Measurements from ENCODE around the gene CBFB. TPM values are rescaled to one million over a fixed set of nuclear protein-coding genes. Genes with fewer than 3 reads are reported as not detected.

CBFB gene
- total and polyA plus RNA-seq, 2 experiments from 2014 or later = 47.4 to 59.0 TPM

- no peaks in the 10 kb centered on the region for H4K20me1 ChIP-seq (ENCODE audit: insufficient read depth, poor library complexity, severe bottlenecking)
- H3K9me2 ChIP-seq (replicated peaks; ENCODE audit: insufficient read depth) = no peaks in the 10 kb centered on the region
- no peaks in the 10 kb centered on the region for H3K9me3 ChIP-seq (ENCODE audit: low read depth)
- no peak overlapping the region for H3K4me2 ChIP-seq
- H3K27me3 ChIP-seq = no peaks in the 10 kb centered on the region
- 94% methylated on average over 7 of the region's 7 CpGs for WGBS (ENCODE audit: low lambda C conversion rate, missing lambda C conversion rate)
- H3K36me3 ChIP-seq (replicated peaks; ENCODE audit: insufficient read depth, low read depth) = no peaks in the 10 kb centered on the region
- H3K27ac ChIP-seq = no peak overlapping the region
- no peak overlapping the region for H2AFZ ChIP-seq
- H3K4me3 ChIP-seq = no peak overlapping the region
- H3K79me2 ChIP-seq = peaks cover 4% of the 10 kb centered on the region
- peaks cover 10% of the 10 kb centered on the region for H3K4me1 ChIP-seq (ENCODE audit: insufficient read depth)
- no peak for DNase-seq (ENCODE audit: low spot score)
- TF ChIP-seq EZH2 (IDR thresholded peaks at IDR 0.05; ENCODE audit: borderline replicate concordance) (no peak), EZH2phosphoT487 (IDR thresholded peaks at IDR 0.05; ENCODE audit: low read depth, severe bottlenecking, unreplicated experiment) (no peak), CTCF (IDR thresholded peaks at IDR 0.05; ENCODE audit: poor library complexity) (no peak)
Observed at GRCh38 chr16:67146523-67147357, 117.8 kb downstream of the CBFB start.

GRCh38 chr16:67147437-67148140 lies 118.6 kb downstream of the CBFB start:
- Histone ChIP-seq H4K20me1 (ENCODE audit: insufficient read depth, poor library complexity, severe bottlenecking) (no peaks in the 10 kb centered on the region), H3K79me2 (peaks cover 4% of the 10 kb centered on the region), H3K36me3 (replicated peaks; ENCODE audit: insufficient read depth, low read depth) (no peaks in the 10 kb centered on the region), H2AFZ (no peak overlapping the region), H3K9me2 (replicated peaks; ENCODE audit: insufficient read depth) (no peaks in the 10 kb centered on the region), H3K27me3 (no peaks in the 10 kb centered on the region), H3K4me1 (ENCODE audit: insufficient read depth) (peaks cover 10% of the 10 kb centered on the region), H3K4me3 (no peak overlapping the region), H3K27ac (no peak overlapping the region), H3K9me3 (ENCODE audit: low read depth) (no peaks in the 10 kb centered on the region), H3K4me2 (no peak overlapping the region)
- TF ChIP-seq EZH2 (IDR thresholded peaks at IDR 0.05; ENCODE audit: borderline replicate concordance) = no peak
- TF ChIP-seq EZH2phosphoT487 (IDR thresholded peaks at IDR 0.05; ENCODE audit: low read depth, severe bottlenecking, unreplicated experiment) = no peak
- no peak for TF ChIP-seq CTCF (IDR thresholded peaks at IDR 0.05; ENCODE audit: poor library complexity)
- no peak for DNase-seq (ENCODE audit: low spot score)
- WGBS (ENCODE audit: low lambda C conversion rate, missing lambda C conversion rate) = 98% methylated on average over 4 of the region's 4 CpGs

DNA sequence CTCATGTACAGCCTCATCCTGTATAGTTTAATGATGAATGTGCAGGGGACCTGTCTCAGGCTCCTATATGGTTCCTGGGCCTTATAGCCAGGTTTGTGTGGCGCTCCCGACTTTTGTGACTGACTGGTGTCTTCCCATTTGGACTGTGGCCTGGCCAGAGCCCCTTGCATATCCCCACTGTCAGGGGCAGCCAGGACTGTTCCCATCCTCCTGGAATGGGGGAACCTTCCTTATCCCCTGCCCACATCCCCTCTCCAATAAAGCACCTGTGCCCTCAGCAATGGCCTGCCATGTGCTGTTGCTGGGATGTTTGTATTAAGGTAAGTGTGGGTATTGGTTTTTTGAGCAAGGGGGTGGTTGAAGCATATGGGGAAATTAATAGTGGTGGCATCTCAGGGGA lies 119.3 kb downstream of the CBFB start:
- H3K4me2 ChIP-seq = no peak overlapping the region
- H2AFZ ChIP-seq = no peak overlapping the region
- H3K9me2 ChIP-seq (replicated peaks; ENCODE audit: insufficient read depth) = no peaks in the 10 kb centered on the region
- H3K27ac ChIP-seq = no peak overlapping the region
- no peaks in the 10 kb centered on the region for H3K9me3 ChIP-seq (ENCODE audit: low read depth)
- peaks cover 10% of the 10 kb centered on the region for H3K4me1 ChIP-seq (ENCODE audit: insufficient read depth)
- H3K4me3 ChIP-seq = no peak overlapping the region
- H3K36me3 ChIP-seq (replicated peaks; ENCODE audit: insufficient read depth, low read depth) = no peaks in the 10 kb centered on the region
- no peaks in the 10 kb centered on the region for H4K20me1 ChIP-seq (ENCODE audit: insufficient read depth, poor library complexity, severe bottlenecking)
- no peak for TF ChIP-seq EZH2 (IDR thresholded peaks at IDR 0.05; ENCODE audit: borderline replicate concordance)
- TF ChIP-seq EZH2phosphoT487 (IDR thresholded peaks at IDR 0.05; ENCODE audit: low read depth, severe bottlenecking, unreplicated experiment) = no peak
- TF ChIP-seq CTCF (IDR thresholded peaks at IDR 0.05; ENCODE audit: poor library complexity) = no peak
- DNase-seq (ENCODE audit: low spot score) = no peak
- peaks cover 4% of the 10 kb centered on the region for H3K79me2 ChIP-seq
- WGBS (ENCODE audit: low lambda C conversion rate, missing lambda C conversion rate) = 100% methylated on average over 2 of the region's 2 CpGs
- H3K27me3 ChIP-seq = no peaks in the 10 kb centered on the region

Measured in hepatocyte (in vitro differentiated cells).